Pancreas (tissue), 10 donors: ENCODE measurements around the gene PSMD5. TPM values are rescaled to one million over a fixed set of nuclear protein-coding genes. Genes with fewer than 3 reads are reported as not detected.

ENCODE experiments used
- ATAC-seq, 4 donors: fragments of 200-7000 bp; cut with Tn5 transposase; one replicate each; pipeline versions ENCODE4 v1.8.0 to v1.9.1; 2020; ENCODE audit warnings: mild to moderate bottlenecking in 4 of 4, moderate library complexity in 4 of 4
- DNase-seq, 6 donors: peaks; one replicate each; pipeline ENCODE4 v3.0.0-alpha.2; 2020
- FAIRE-seq: peaks from 2 replicates; lab custom pipeline; 2012; peaks lifted over from hg19 to GRCh38; lab: Jason Lieb, UNC
- H3K27ac ChIP-seq, 4 donors: fragments of 200-600 bp; sonication (generic); 1 replicate in 3 of 4; 2 replicates in 1 of 4; pipeline versions ENCODE4 v1.5.0 to v1.8.0; 2020
- H3K27me3 ChIP-seq, 4 donors: fragments of 200-600 bp; one replicate each; pipeline ENCODE4 v1.8.0; 2021
- H3K36me3 ChIP-seq, 3 donors: fragments of 200-600 bp; sonication (generic) in 1 of 3; one replicate each; pipeline versions ENCODE4 v1.5.0 to v1.8.0; 2020 to 2021
- H3K4me1 ChIP-seq, 3 donors: fragments of 200-600 bp; one replicate each; pipeline ENCODE4 v1.8.0; 2021
- H3K4me3 ChIP-seq, 4 donors: fragments of 200-600 bp; sonication (generic) in 2 of 4; one replicate each; pipeline versions ENCODE4 v1.5.0 to v1.8.0; 2020 to 2021
- H3K9me3 ChIP-seq, 4 donors: fragments of 200-600 bp; one replicate each; pipeline ENCODE4 v1.8.0; 2021
- WGBS, 2 donors: extraction: QIAGEN DNeasy Blood & Tissue Kit; methylation state at CpG; one replicate each; pipeline ENCODE4 v1.1.7; 2013; 5-methylcytosine and 5-hydroxymethylcytosine counted together
- intact Hi-C, 3 donors: fragments of 100-400 bp; cut with DNase I; formaldehyde crosslinking; loops; one replicate each; pipeline versions ENCODE4 v1.11.1 to v1.14.2; 2022
- polyA plus RNA-seq, 2 donors: library from polyadenylated mRNA; stranded (reverse); fragments of 200-250 nt; gene quantifications; one replicate each; pipeline ENCODE4 v1.2.3, GENCODE V29; 2013
- total RNA-seq, 6 donors: library from RNA; stranded (reverse); fragmentation: NEBNext Ultra II Directional in 4 of 6; extraction: Animal tissue kit (Norgen Biotek cat#: 25700) in 4 of 6; gene quantifications; one replicate each; pipeline versions ENCODE4 v1.2.1 to v1.2.4, GENCODE V29; 2021 to 2023
- TF ChIP-seq, protein P1 (sequence below), 4 donors: fragments of 200-600 bp; sonication (generic) in 3 of 4; IDR thresholded peaks; one replicate each; pipeline versions ENCODE4 v1.5.0 to v1.8.0; 2021; ENCODE audit warnings: antibody characterized with exemption in 4 of 4
- donor health status: healthy with polysubstance abuse.
- donor health status: DM: no; HTN: no; CAD: no; lungs with moderate emphysema.
- donor health status: DM: no; HTN: no; CAD: no.
- donor health status: control.
- donor health status: control.
- donor health status: Bipolar disorder and iron deficiency.
- donor health status: DM: yes; HTN: yes; CAD: no.
- donor health status: DM: no; HTN: no; CAD: no.
- donor health status: DM: no; HTN: no; CAD: no.
- donor health status: DM: yes; HTN: yes; CAD: no.

The PSMD5 gene
- total and polyA plus RNA-seq, 8 donors: 5.8 to 33.0 (median 20.7) TPM

GRCh38 chr9:120870206-120870605 is 27.5 kb upstream of the PSMD5 start:
- no peak overlapping the region for H3K27ac ChIP-seq
- TF ChIP-seq, protein P1, sequence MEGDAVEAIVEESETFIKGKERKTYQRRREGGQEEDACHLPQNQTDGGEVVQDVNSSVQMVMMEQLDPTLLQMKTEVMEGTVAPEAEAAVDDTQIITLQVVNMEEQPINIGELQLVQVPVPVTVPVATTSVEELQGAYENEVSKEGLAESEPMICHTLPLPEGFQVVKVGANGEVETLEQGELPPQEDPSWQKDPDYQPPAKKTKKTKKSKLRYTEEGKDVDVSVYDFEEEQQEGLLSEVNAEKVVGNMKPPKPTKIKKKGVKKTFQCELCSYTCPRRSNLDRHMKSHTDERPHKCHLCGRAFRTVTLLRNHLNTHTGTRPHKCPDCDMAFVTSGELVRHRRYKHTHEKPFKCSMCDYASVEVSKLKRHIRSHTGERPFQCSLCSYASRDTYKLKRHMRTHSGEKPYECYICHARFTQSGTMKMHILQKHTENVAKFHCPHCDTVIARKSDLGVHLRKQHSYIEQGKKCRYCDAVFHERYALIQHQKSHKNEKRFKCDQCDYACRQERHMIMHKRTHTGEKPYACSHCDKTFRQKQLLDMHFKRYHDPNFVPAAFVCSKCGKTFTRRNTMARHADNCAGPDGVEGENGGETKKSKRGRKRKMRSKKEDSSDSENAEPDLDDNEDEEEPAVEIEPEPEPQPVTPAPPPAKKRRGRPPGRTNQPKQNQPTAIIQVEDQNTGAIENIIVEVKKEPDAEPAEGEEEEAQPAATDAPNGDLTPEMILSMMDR (IDR thresholded peaks at IDR 0.05): no peak
- WGBS, 2 donors: 91 to 95% methylated on average over 9 of the region's 9 CpGs
- peaks cover 0 to 3% (median 0%) of the 10 kb centered on the region in 3 donors for H3K4me1 ChIP-seq
- H3K27me3 ChIP-seq: no peaks in the 10 kb centered on the region
- H3K9me3 ChIP-seq: no peaks in the 10 kb centered on the region
- no peaks in the 10 kb centered on the region for H3K36me3 ChIP-seq
- intact Hi-C loops: loop anchor here in 1 of 3 donors (10.0 kb wide), 1 partner anchor 55 kb away; the partner anchor contains the start of gene TRAF1
- H3K4me3 ChIP-seq: no peak overlapping the region
- ATAC-seq: no peak
- no peak for DNase-seq
- no peak for FAIRE-seq

DNA sequence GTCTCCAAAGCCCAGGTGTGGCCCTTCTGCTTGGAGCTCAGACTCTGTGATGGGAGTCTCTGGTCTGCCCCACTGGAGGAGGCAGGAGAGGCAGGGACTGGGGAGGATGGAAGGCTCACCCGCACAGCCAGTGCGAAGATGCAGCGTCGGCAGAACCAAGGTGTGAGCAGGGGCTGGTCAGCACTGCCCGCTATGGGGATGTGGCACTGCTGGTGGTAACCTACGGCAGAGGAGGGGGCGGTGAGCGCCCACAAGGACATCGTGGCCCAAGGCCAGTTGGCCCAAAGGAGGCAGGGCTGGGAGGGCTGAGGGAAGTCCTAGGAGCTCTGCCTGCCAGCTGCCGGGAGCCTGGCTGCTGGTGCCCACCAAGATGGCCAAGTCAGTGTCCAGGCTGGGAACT is 27.0 kb upstream of the PSMD5 start:
- WGBS, 2 donors: 73 to 76% methylated on average over 10 of the region's 10 CpGs
- Histone ChIP-seq H3K27ac (peak overlapping the region in 1 of 4 donors; percentile 53), H3K9me3 (no peaks in the 10 kb centered on the region), H3K4me1 (peaks cover 0 to 3% (median 0%) of the 10 kb centered on the region in 3 donors), H3K27me3 (no peaks in the 10 kb centered on the region), H3K36me3 (no peaks in the 10 kb centered on the region), H3K4me3 (no peak overlapping the region)
- no peak for ATAC-seq
- DNase-seq: peak in 5 of 6 donors; percentile 17 to 81 (median 48)
- TF ChIP-seq, protein P1 (IDR thresholded peaks at IDR 0.05): no peak
- intact Hi-C loops: loop anchor here in 1 of 3 donors (10.0 kb wide), 1 partner anchor 55 kb away; the partner anchor contains the start of gene TRAF1
- no peak for FAIRE-seq

- DNase-seq (no peak), FAIRE-seq (no peak), ATAC-seq (no peak)
- 25% methylated on average over 10 of the region's 10 CpGs for WGBS, 2 donors
- TF ChIP-seq, protein P1 (IDR thresholded peaks at IDR 0.05): no peak
- Histone ChIP-seq H3K27ac (peak overlapping the region; percentile 45 to 73 (median 58)), H3K4me1 (peaks cover 0 to 3% (median 0%) of the 10 kb centered on the region in 3 donors), H3K27me3 (no peaks in the 10 kb centered on the region), H3K36me3 (no peaks in the 10 kb centered on the region), H3K9me3 (no peaks in the 10 kb centered on the region), H3K4me3 (peak overlapping the region; percentile 24 to 57 (median 48))
- intact Hi-C loops: no loop called here
Observed at GRCh38 chr9:120869360-120869687, 26.6 kb upstream of the PSMD5 start.

DNA sequence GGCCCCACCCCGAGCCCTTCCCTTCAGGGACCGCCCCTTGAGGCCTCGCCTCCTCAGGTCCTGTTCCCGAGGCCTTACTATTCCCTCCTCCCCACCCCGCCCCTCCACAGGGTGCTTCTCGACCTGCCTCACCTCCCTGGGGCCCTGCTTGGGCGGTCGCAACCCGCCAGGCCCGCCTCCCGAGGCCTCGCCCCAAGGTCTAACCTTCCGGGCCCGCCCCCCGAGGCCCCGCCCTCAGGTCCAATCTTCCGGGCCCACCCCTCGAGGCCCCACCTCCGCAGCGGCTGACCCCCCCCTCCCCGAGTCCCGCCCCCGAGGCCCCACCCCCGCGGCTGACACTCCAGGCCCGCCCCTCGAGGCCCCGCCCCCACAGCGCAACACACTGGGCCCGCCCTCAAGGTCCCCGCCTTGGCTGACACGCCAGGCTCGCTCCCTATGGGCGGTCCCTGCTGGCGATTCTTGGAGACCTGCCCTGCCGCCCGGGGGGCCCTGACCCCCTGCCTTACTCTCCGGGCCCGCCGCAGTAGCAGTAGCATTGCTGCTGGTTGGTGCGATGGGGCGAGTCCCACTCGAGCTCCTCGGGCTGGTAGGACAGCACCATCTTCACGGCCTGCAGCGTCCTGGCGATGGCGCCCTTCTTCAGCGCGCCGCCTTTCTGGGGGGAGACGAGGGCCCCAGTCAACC is 26.1 kb upstream of the PSMD5 start:
- H3K27ac ChIP-seq: peak overlapping the region; percentile 68 to 83 (median 69)
- FAIRE-seq: no peak
- intact Hi-C loops: no loop called here

More for the DNA sequence above, 26.1 kb upstream of the PSMD5 start:
- TF ChIP-seq, protein P1 (IDR thresholded peaks at IDR 0.05): no peak
- DNase-seq (peak; percentile 99 to 100 (median 100)), ATAC-seq (peak; percentile 93 to 97 (median 96))
- Histone ChIP-seq H3K27me3 (no peaks in the 10 kb centered on the region), H3K9me3 (no peaks in the 10 kb centered on the region), H3K4me3 (peak overlapping the region; percentile 24 to 57 (median 48)), H3K4me1 (peaks cover 0 to 3% (median 0%) of the 10 kb centered on the region in 3 donors), H3K36me3 (no peaks in the 10 kb centered on the region)
- WGBS, 2 donors: 2 to 3% methylated on average over 28 to 52 of the region's 52 CpGs
